Tibial artery (tissue), 4 donors: ENCODE data around the gene LTBP4.
A peak's percentile ranks its signal among the peaks of the same experiment; 100 is the strongest.

Source experiments
- DNase-seq, 2 donors: peaks; one replicate each; pipeline ENCODE4 v3.0.0-alpha.2; 2019
- H3K27ac ChIP-seq, 2 donors: fragments of 200-600 bp; sonication (generic) in 1 of 2; 1 replicate in 1 of 2; 2 replicates in 1 of 2; pipeline ENCODE4 v1.5.1; 2018 to 2019; ENCODE audit warnings: mild to moderate bottlenecking in 1 of 2
- H3K27me3 ChIP-seq, 2 donors: fragments of 200-600 bp; sonication (generic) in 1 of 2; one replicate each; pipeline versions ENCODE4 v1.5.1 to v1.6.0; 2016 to 2019
- H3K36me3 ChIP-seq, 3 donors: fragments of 200-600 bp; sonication (generic) in 2 of 3; one replicate each; pipeline ENCODE4 v1.5.1; 2016 to 2019; ENCODE audit warnings: mild to moderate bottlenecking in 2 of 3
- H3K4me1 ChIP-seq, 4 donors: fragments of 200-600 bp; sonication (generic) in 2 of 4; 1 replicate in 3 of 4; 2 replicates in 1 of 4; pipeline ENCODE4 v1.5.1; 2016 to 2019
- H3K4me3 ChIP-seq, 2 donors: fragments of 200-600 bp; sonication (generic) in 1 of 2; 1 replicate in 1 of 2; 2 replicates in 1 of 2; pipeline ENCODE4 v1.5.1; 2018 to 2019; ENCODE audit warnings: mild to moderate bottlenecking in 2 of 2
- H3K9me3 ChIP-seq, 3 donors: fragments of 200-600 bp; sonication (generic) in 1 of 3; one replicate each; pipeline ENCODE4 v1.5.1; 2016 to 2019
- intact Hi-C: fragments of 100-400 bp; cut with DNase I; formaldehyde crosslinking; loops from one replicate; pipeline ENCODE4 v1.15.0; 2023; ENCODE audit warnings: low total_unique reads
- TF ChIP-seq, protein P1 (sequence below), 2 experiments: fragments of 200-600 bp in 1 of 2; fragments of 450-650 bp in 1 of 2; IDR thresholded peaks; one replicate each; pipeline ENCODE4 v1.5.1; 2017 to 2019; ENCODE audit warnings: antibody characterized with exemption in 2 of 2, mild to moderate bottlenecking in 1 of 2, moderate library complexity in 1 of 2

LTBP4 gene

DNA sequence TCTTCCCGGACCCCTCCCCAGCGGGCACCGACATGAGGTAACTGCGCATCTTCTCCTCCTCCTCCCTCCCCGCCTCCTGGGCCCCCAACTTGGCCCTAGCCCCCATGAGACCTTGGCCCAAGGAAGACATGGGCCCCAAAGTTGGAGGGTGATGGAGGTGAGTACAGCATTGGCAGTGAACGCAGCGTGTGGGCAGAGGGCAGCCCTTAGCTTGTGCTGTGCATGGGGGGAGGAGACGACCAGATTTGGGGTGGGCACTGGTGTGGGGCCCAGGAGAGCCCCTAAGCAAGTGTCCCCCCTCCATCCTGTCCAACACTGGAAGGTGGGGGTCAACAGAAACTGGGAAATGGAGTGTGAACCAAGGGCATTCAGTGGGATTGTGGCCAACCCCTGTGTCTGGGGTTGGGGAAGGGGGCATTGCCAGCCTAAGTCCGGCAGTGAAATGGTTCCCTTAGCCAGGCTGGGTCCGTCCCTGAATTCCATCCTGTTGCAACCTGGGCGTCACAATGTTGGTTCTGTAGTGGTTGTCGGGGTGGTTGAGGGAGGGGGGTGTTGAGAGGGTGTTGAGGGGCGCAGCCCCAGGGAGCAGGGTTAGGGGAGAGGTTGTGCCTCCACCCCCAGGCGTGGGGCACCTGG is 65.8 kb downstream of the LTBP4 start:
- Histone ChIP-seq H3K36me3 (peaks cover 28 to 53% (median 53%) of the 10 kb centered on the region in 3 donors), H3K4me1 (peaks cover 0 to 14% (median 13%) of the 10 kb centered on the region in 4 donors), H3K9me3 (no peaks in the 10 kb centered on the region), H3K27ac (peak overlapping the region in 1 of 2 donors; percentile 48), H3K27me3 (no peaks in the 10 kb centered on the region), H3K4me3 (no peak overlapping the region)
- TF ChIP-seq, protein P1, sequence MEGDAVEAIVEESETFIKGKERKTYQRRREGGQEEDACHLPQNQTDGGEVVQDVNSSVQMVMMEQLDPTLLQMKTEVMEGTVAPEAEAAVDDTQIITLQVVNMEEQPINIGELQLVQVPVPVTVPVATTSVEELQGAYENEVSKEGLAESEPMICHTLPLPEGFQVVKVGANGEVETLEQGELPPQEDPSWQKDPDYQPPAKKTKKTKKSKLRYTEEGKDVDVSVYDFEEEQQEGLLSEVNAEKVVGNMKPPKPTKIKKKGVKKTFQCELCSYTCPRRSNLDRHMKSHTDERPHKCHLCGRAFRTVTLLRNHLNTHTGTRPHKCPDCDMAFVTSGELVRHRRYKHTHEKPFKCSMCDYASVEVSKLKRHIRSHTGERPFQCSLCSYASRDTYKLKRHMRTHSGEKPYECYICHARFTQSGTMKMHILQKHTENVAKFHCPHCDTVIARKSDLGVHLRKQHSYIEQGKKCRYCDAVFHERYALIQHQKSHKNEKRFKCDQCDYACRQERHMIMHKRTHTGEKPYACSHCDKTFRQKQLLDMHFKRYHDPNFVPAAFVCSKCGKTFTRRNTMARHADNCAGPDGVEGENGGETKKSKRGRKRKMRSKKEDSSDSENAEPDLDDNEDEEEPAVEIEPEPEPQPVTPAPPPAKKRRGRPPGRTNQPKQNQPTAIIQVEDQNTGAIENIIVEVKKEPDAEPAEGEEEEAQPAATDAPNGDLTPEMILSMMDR (IDR thresholded peaks at IDR 0.05), result no peak
- DNase-seq, result no peak
- intact Hi-C loops, result loop anchor here (10.0 kb wide), 1 partner anchor 478 kb away; no protein-coding TSS in a partner anchor

DNA sequence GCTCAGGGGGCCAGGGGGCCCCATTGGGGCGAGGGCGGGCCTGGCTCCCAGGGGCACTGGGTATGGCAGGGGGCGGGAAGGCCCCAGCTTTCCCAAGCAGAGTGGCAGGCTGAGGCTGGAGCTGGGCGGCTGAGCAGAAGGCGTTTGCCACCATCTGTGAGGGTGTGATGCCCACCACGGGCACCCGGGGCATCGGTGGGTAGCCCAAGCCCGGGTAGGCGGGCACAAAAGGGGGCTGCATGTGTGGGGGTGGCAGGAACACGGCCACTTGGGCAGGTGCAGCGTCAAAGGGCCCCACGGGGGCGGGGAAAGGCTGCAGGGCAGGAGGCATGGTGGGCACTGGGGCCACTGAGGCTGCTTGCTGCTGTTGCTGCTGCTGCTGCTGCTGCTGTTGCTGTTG is 66.4 kb downstream of the LTBP4 start:
- DNase-seq, result no peak
- intact Hi-C loops, result loop anchor here (10.0 kb wide), 1 partner anchor 477 kb away; no protein-coding TSS in a partner anchor
- H3K36me3 ChIP-seq, result peaks cover 35 to 60% (median 60%) of the 10 kb centered on the region in 3 donors

DNA sequence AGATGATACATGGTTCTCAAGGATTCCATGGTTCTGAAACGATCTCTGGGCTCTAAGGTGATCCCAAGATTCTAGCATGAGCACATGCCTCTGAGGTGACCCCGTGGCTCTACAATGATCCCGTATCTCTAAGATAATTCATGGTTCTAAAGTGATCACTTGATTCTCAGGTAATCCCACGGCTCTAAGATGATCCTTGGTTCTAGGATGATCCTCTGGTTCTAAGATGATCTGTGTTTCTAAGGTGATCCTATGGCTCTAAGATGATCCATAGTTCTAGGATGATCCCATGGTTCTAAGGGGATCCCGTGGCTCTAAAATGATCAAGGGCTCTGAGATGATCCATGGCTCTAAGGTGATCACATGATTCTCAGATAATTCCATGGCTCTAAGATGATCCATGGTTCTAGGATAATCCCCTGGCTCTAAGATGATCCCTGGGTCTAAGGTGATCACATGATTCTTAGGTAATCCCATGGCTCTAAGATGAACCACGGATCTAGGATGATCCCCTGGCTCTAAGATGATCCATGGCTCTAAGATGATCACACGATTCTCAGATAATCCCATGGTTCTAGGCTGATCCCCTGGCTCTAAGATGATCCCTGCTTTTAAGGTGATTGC is 67.9 kb downstream of the LTBP4 start:
- no peak for DNase-seq
- TF ChIP-seq, protein P1 (IDR thresholded peaks at IDR 0.05), result no peak
- Histone ChIP-seq H3K4me3 (no peak overlapping the region), H3K27me3 (no peaks in the 10 kb centered on the region), H3K4me1 (peaks cover 0 to 2% (median 0%) of the 10 kb centered on the region in 4 donors), H3K9me3 (no peaks in the 10 kb centered on the region), H3K27ac (no peak overlapping the region), H3K36me3 (peaks cover 50 to 75% (median 75%) of the 10 kb centered on the region in 3 donors)
- intact Hi-C loops, result loop anchor here (10.0 kb wide), 1 partner anchor 476 kb away; no protein-coding TSS in a partner anchor

More for the DNA sequence above, 66.4 kb downstream of the LTBP4 start:
- Histone ChIP-seq H3K27me3 (no peaks in the 10 kb centered on the region), H3K27ac (no peak overlapping the region), H3K4me1 (peaks cover 0 to 13% (median 10%) of the 10 kb centered on the region in 4 donors), H3K4me3 (no peak overlapping the region), H3K9me3 (no peaks in the 10 kb centered on the region)
- TF ChIP-seq, protein P1 (IDR thresholded peaks at IDR 0.05), result no peak

DNA sequence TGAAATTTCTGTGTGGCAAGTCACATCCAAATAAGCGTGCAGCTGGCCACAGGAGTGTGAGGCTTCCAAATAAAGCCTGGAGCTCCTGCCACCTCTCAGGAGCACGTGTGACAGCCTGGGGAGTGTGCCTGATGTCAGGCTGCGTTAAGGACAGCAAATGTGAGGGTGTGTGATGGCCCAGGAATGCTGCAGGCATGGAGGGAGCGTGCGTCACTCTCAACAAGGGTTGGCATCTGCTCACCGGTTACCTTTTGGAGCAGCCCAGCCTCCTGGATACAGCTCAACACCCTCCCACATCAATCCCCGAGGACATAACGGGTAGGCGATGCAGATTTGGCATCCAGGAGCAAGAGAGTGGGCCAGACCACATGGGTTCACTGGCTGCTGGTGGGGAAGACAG is 70.2 kb downstream of the LTBP4 start:
- intact Hi-C loops, result no loop called here
- TF ChIP-seq, protein P1 (IDR thresholded peaks at IDR 0.05), result no peak
- Histone ChIP-seq H3K27me3 (no peaks in the 10 kb centered on the region), H3K27ac (no peak overlapping the region), H3K4me3 (no peak overlapping the region), H3K9me3 (no peaks in the 10 kb centered on the region), H3K4me1 (no peaks in the 10 kb centered on the region), H3K36me3 (peaks cover 68 to 97% (median 93%) of the 10 kb centered on the region in 3 donors)
- DNase-seq, result no peak

DNA sequence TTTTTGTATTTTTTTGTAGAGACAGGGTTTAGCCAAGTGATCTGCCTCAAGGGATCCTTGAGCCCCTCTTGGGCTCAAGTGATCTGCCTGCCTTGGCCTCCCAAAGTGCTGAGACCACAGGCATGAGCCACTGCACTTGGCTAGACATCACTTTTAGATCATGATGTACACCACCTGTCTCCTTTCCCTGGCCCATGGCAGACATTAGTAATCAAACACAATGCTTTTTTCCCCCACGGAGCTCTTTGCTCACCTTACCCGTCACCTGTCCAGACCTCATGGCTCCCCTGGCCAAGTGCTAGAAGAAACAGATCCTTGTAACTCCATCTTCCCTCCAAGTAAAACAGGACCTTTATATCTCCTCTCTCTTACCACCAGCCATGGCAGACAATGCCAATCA is 70.9 kb downstream of the LTBP4 start:
- no peak overlapping the region for H3K4me3 ChIP-seq
- DNase-seq, result no peak
- peaks cover 75 to 99% (median 95%) of the 10 kb centered on the region in 3 donors for H3K36me3 ChIP-seq

More for the DNA sequence above, 70.9 kb downstream of the LTBP4 start:
- TF ChIP-seq, protein P1 (IDR thresholded peaks at IDR 0.05), result no peak
- Histone ChIP-seq H3K27me3 (no peaks in the 10 kb centered on the region), H3K9me3 (no peaks in the 10 kb centered on the region), H3K27ac (no peak overlapping the region), H3K4me1 (no peaks in the 10 kb centered on the region)
- intact Hi-C loops, result no loop called here
